Breast epithelium (tissue), 3 donors: ENCODE results near the gene LRRC36.

Experiments used
- POLR2A ChIP-seq: fragments of 450-650 bp; IDR thresholded peaks from one replicate; pipeline ENCODE4 v1.6.1; 2016; ENCODE audit warnings: antibody characterized with exemption, mild to moderate bottlenecking, moderate library complexity
- POLR2AphosphoS5 ChIP-seq, 3 donors: sonication (generic); formaldehyde crosslinking; IDR thresholded peaks; one replicate each; pipeline ENCODE4 v1.6.1; 2017; ENCODE audit warnings: antibody characterized with exemption in 3 of 3
- TF ChIP-seq, protein P1 (sequence below), 3 donors: fragments of 450-650 bp; IDR thresholded peaks; one replicate each; pipeline ENCODE4 v1.5.1; 2016 to 2017; ENCODE audit warnings: antibody characterized with exemption in 3 of 3, mild to moderate bottlenecking in 3 of 3, moderate library complexity in 3 of 3

DNA sequence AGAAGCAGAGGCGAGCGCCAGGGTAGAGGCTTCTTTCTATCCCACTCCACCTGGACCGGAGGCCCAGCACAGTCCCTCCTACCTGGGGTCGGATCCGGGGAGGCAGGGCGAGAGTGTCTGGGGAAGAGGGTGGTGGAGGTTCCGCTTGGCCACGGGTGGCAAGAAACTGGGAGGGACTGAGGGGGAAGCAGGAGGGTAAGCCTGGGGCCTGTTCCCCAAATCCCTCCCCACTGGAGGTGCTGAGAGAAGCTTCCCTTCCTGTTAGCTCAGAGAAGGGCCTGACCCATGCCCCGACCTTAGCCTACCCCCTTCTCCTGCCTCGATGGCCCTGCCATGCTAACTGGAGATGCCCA is 68.5 kb downstream of the LRRC36 start:
- TF ChIP-seq POLR2A = no peak
- TF ChIP-seq, protein P1, sequence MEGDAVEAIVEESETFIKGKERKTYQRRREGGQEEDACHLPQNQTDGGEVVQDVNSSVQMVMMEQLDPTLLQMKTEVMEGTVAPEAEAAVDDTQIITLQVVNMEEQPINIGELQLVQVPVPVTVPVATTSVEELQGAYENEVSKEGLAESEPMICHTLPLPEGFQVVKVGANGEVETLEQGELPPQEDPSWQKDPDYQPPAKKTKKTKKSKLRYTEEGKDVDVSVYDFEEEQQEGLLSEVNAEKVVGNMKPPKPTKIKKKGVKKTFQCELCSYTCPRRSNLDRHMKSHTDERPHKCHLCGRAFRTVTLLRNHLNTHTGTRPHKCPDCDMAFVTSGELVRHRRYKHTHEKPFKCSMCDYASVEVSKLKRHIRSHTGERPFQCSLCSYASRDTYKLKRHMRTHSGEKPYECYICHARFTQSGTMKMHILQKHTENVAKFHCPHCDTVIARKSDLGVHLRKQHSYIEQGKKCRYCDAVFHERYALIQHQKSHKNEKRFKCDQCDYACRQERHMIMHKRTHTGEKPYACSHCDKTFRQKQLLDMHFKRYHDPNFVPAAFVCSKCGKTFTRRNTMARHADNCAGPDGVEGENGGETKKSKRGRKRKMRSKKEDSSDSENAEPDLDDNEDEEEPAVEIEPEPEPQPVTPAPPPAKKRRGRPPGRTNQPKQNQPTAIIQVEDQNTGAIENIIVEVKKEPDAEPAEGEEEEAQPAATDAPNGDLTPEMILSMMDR (IDR thresholded peaks at IDR 0.05) = no peak
- TF ChIP-seq POLR2AphosphoS5 (IDR thresholded peaks at IDR 0.05) = no peak
